Upper lobe of left lung (tissue), 6 donors: Measurements from ENCODE around the gene SPINK4. TPM values are rescaled to one million over a fixed set of nuclear protein-coding genes. Genes with fewer than 3 reads are reported as not detected.

Experiments
- ATAC-seq, 2 donors: fragments of 200-7000 bp; cut with Tn5 transposase; one replicate each; pipeline ENCODE4 v1.9.1; 2022; ENCODE audit warnings: mild to moderate bottlenecking in 2 of 2, moderate library complexity in 2 of 2; ENCODE audit not compliant: low FRiP score in 2 of 2
- DNase-seq, 2 donors: peaks; one replicate each; pipeline ENCODE4 v3.0.0-alpha.2; 2019 to 2020
- H3K27ac ChIP-seq, 4 donors: fragments of 200-600 bp; sonication (generic); one replicate each; pipeline ENCODE4 v1.5.1; 2016 to 2019
- H3K27me3 ChIP-seq, 4 donors: fragments of 200-600 bp; sonication (generic); one replicate each; pipeline ENCODE4 v1.5.1; 2017 to 2019
- H3K36me3 ChIP-seq, 4 donors: fragments of 200-600 bp; sonication (generic); one replicate each; pipeline ENCODE4 v1.5.1; 2016 to 2019
- H3K4me1 ChIP-seq, 4 donors: fragments of 200-600 bp; sonication (generic); one replicate each; pipeline ENCODE4 v1.5.1; 2018 to 2019
- H3K4me3 ChIP-seq, 4 donors: fragments of 200-600 bp; sonication (generic); one replicate each; pipeline ENCODE4 v1.5.1; 2017 to 2019; ENCODE audit warnings: mild to moderate bottlenecking in 2 of 4, moderate library complexity in 1 of 4
- H3K9me3 ChIP-seq, 4 donors: fragments of 200-600 bp; sonication (generic); one replicate each; pipeline ENCODE4 v1.5.1; 2018 to 2019
- CTCF ChIP-seq, 6 experiments: fragments of 450-650 bp in 4 of 6; fragments of 200-600 bp in 2 of 6; sonication (generic) in 2 of 6; IDR thresholded peaks; one replicate each; pipeline ENCODE4 v1.5.1; 2016 to 2019; ENCODE audit warnings: antibody characterized with exemption in 6 of 6
- EP300 ChIP-seq, 4 donors: sonication (generic); formaldehyde crosslinking; IDR thresholded peaks; one replicate each; pipeline ENCODE4 v1.5.1; 2017; ENCODE audit warnings: antibody characterized with exemption in 4 of 4, control low read depth in 2 of 4
- POLR2A ChIP-seq, 4 donors: fragments of 450-650 bp; IDR thresholded peaks; one replicate each; pipeline ENCODE4 v1.5.1; 2016 to 2017; ENCODE audit warnings: antibody characterized with exemption in 4 of 4, mild to moderate bottlenecking in 2 of 4
- POLR2AphosphoS5 ChIP-seq, 2 donors: sonication (generic); formaldehyde crosslinking; IDR thresholded peaks; one replicate each; pipeline ENCODE4 v1.5.1; 2017; ENCODE audit warnings: antibody characterized with exemption in 2 of 2
- WGBS, 2 donors: methylation state at CpG; one replicate each; pipeline ENCODE4 v1.1.5; 2017 to 2018; 5-methylcytosine and 5-hydroxymethylcytosine counted together
- total RNA-seq, 6 donors: library from RNA; depleted of rRNA in 4 of 6; stranded (reverse); fragments of >200 nt in 4 of 6; gene quantifications; one replicate each; pipeline versions ENCODE4 v1.1.0 to v1.2.1, GENCODE V29; 2016 to 2021
- donor health status: DM: no; HTN: no; CAD: no; lungs with moderate emphysema.
- donor health status: DM: no; HTN: yes; CAD: no; lungs with severe emphysema.

The SPINK4 gene
- total RNA-seq, 6 donors from 2014 or later, result not detected

GRCh38 chr9:33265211-33265865 lies 25.4 kb downstream of the SPINK4 start:
- DNase-seq (peak in 1 of 2 donors; percentile 28), ATAC-seq (no peak)
- peak overlapping the region; percentile 72 to 92 (median 80) for H3K4me3 ChIP-seq
- no peaks in the 10 kb centered on the region for H3K27me3 ChIP-seq
- WGBS, 2 donors, result 17 to 21% methylated on average over 13 of the region's 13 CpGs
- H3K27ac ChIP-seq, result peak overlapping the region; percentile 91 to 95 (median 94)
- TF ChIP-seq EP300 (IDR thresholded peaks at IDR 0.05), result no peak
- TF ChIP-seq CTCF (IDR thresholded peaks at IDR 0.05), result no peak
- TF ChIP-seq POLR2AphosphoS5 (IDR thresholded peaks at IDR 0.05), result no peak
- no peak for TF ChIP-seq POLR2A (IDR thresholded peaks at IDR 0.05)
- H3K9me3 ChIP-seq, result no peaks in the 10 kb centered on the region
- peaks cover 21 to 61% (median 46%) of the 10 kb centered on the region in 4 donors for H3K36me3 ChIP-seq
- H3K4me1 ChIP-seq, result peaks cover 25 to 41% (median 29%) of the 10 kb centered on the region in 4 donors

DNA sequence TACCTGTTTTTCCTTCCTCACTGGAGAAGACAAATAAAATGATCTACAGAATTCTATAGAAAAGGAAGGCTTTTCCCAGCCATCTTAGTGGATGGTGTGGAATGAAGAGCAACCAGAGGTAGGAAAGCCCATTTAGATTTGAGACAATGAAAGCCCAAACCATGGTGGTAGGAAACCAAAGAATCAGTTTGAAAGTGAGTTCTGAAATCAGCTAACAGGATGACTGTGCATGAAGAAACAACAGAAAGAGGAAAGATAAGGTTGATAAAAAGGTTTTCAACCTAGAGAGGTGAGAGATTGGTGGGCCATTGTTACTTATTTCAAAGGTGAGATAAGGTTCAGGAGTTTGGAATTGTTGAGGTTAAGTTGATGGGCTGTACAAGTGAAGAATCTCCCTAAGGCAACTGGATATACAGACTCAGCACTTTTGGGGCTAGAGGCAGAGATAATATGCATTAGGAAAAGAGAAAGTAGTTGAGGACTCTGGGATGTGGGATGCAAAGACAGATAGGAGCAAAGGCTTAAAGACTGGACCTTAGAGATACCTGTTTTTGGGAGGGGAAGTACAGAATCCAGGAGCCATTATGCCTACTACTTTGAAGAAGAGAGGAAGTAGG lies 27.3 kb downstream of the SPINK4 start:
- TF ChIP-seq CTCF (IDR thresholded peaks at IDR 0.05) (no peak), EP300 (IDR thresholded peaks at IDR 0.05) (no peak), POLR2AphosphoS5 (IDR thresholded peaks at IDR 0.05) (no peak), POLR2A (IDR thresholded peaks at IDR 0.05) (no peak)
- peaks cover 25 to 40% (median 29%) of the 10 kb centered on the region in 4 donors for H3K4me1 ChIP-seq
- no peak for ATAC-seq
- no peak for DNase-seq
- H3K36me3 ChIP-seq, result peaks cover 13 to 62% (median 49%) of the 10 kb centered on the region in 4 donors
- H3K9me3 ChIP-seq, result no peaks in the 10 kb centered on the region
- no peaks in the 10 kb centered on the region for H3K27me3 ChIP-seq
- H3K4me3 ChIP-seq, result no peak overlapping the region
- H3K27ac ChIP-seq, result no peak overlapping the region

- Histone ChIP-seq H3K27ac (no peak overlapping the region), H3K27me3 (no peaks in the 10 kb centered on the region), H3K9me3 (no peaks in the 10 kb centered on the region), H3K4me1 (peaks cover 14 to 23% (median 18%) of the 10 kb centered on the region in 4 donors), H3K4me3 (no peak overlapping the region), H3K36me3 (peaks cover 17 to 86% (median 70%) of the 10 kb centered on the region in 4 donors)
- WGBS, 2 donors, result 88 to 98% methylated on average over 3 of the region's 3 CpGs
- ATAC-seq, result no peak
- TF ChIP-seq EP300 (IDR thresholded peaks at IDR 0.05) (no peak), POLR2A (IDR thresholded peaks at IDR 0.05) (no peak)
- DNase-seq, result no peak
Measured at GRCh38 chr9:33270146-33270545, 30.2 kb downstream of the SPINK4 start.

DNA sequence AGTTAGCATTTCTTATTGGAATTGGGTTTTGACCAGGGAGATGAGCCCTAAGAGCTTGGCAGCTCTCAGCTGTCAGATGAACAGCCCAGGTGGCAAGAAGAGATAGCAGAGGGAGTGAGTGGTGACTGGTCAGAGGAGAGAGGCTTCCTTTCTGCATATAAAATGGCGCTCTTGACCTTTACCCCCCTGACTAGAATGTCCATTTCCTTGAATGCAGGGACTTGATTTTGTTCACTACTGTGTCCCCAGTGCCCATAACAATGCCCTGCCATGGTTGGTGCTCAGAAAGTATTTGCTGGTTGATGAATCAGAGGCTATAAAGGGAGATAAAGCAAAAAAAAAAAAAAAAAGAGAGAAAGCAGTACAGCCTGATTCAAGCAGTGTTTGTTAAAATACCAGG lies 32.1 kb downstream of the SPINK4 start:
- Histone ChIP-seq H3K9me3 (no peaks in the 10 kb centered on the region), H3K36me3 (peaks cover 29 to 99% (median 82%) of the 10 kb centered on the region in 4 donors), H3K4me1 (peaks cover 0 to 6% (median 2%) of the 10 kb centered on the region in 4 donors), H3K27ac (no peak overlapping the region), H3K4me3 (no peak overlapping the region), H3K27me3 (no peaks in the 10 kb centered on the region)
- ATAC-seq, result no peak
- DNase-seq, result no peak
- TF ChIP-seq CTCF (IDR thresholded peaks at IDR 0.05), result no peak
- TF ChIP-seq POLR2A (IDR thresholded peaks at IDR 0.05), result no peak
- TF ChIP-seq EP300 (IDR thresholded peaks at IDR 0.05), result no peak
- TF ChIP-seq POLR2AphosphoS5 (IDR thresholded peaks at IDR 0.05), result no peak
- 93 to 100% methylated on average over 1 of the region's 1 CpG for WGBS, 2 donors

- no peaks in the 10 kb centered on the region for H3K27me3 ChIP-seq
- WGBS, 2 donors, result 76 to 79% methylated on average over 3 of the region's 3 CpGs
- no peak for TF ChIP-seq POLR2A (IDR thresholded peaks at IDR 0.05)
- no peak for TF ChIP-seq POLR2AphosphoS5 (IDR thresholded peaks at IDR 0.05)
- no peak for TF ChIP-seq CTCF (IDR thresholded peaks at IDR 0.05)
- no peak for TF ChIP-seq EP300 (IDR thresholded peaks at IDR 0.05)
- no peak overlapping the region for H3K27ac ChIP-seq
- H3K36me3 ChIP-seq, result peaks cover 42 to 99% (median 84%) of the 10 kb centered on the region in 4 donors
- DNase-seq (no peak), ATAC-seq (no peak)
- no peaks in the 10 kb centered on the region for H3K4me1 ChIP-seq
- H3K9me3 ChIP-seq, result no peaks in the 10 kb centered on the region
- no peak overlapping the region for H3K4me3 ChIP-seq
Measured at GRCh38 chr9:33273266-33273971, 33.5 kb downstream of the SPINK4 start.
